ENCODE results near the gene ANGPTL8. TPM values are rescaled to one million over a fixed set of nuclear protein-coding genes. Genes with fewer than 3 reads are reported as not detected.

The ANGPTL8 gene
- total and polyA plus RNA-seq, 9 of the 15 experiments (the other 6 are each of a cell fraction or from before 2014, with no cell fraction given), result not detected

- peak; percentile 99 for TF ChIP-seq ZBTB7A (IDR thresholded peaks at IDR 0.05; ENCODE audit: borderline replicate concordance, control insufficient read depth, low read depth, low read length)
- TF ChIP-seq DPF2 (IDR thresholded peaks at IDR 0.05), result peak; percentile 78
- TF ChIP-seq, protein P1, sequence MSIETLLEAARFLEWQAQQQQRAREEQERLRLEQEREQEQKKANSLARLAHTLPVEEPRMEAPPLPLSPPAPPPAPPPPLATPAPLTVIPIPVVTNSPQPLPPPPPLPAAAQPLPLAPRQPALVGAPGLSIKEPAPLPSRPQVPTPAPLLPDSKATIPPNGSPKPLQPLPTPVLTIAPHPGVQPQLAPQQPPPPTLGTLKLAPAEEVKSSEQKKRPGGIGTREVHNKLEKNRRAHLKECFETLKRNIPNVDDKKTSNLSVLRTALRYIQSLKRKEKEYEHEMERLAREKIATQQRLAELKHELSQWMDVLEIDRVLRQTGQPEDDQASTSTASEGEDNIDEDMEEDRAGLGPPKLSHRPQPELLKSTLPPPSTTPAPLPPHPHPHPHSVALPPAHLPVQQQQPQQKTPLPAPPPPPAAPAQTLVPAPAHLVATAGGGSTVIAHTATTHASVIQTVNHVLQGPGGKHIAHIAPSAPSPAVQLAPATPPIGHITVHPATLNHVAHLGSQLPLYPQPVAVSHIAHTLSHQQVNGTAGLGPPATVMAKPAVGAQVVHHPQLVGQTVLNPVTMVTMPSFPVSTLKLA (conservative IDR thresholded peaks at IDR 0.05), result peak; percentile 46 to 59; a peak in 3 of 4 replicates
- peak; percentile 67; the same call in 1 of the 2 replicates for TF ChIP-seq STAG1 (CRISPR knock-in tag; IDR thresholded peaks at IDR 0.05; ENCODE audit: borderline replicate concordance)
- peak; percentile 77 to 89 (median 88) for TF ChIP-seq CTCF (IDR thresholded peaks at IDR 0.05 in 2 of 3, conservative IDR thresholded peaks at IDR 0.05 in 1 of 3; ENCODE audit: insufficient read depth in 2 of 3, low read depth in 1 of 3, low read length in 3 of 3)
- peak; percentile 24 for TF ChIP-seq PRDM10 (IDR thresholded peaks at IDR 0.05; ENCODE audit: partially characterized antibody)
- TF ChIP-seq, protein P2, sequence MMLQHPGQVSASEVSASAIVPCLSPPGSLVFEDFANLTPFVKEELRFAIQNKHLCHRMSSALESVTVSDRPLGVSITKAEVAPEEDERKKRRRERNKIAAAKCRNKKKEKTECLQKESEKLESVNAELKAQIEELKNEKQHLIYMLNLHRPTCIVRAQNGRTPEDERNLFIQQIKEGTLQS (IDR thresholded peaks at IDR 0.05), result peak; percentile 56
- TF ChIP-seq, protein P2 (CRISPR knock-in tag; conservative IDR thresholded peaks at IDR 0.05), result no peak
- peak; percentile 80 for TF ChIP-seq USF1 (CRISPR knock-in tag; IDR thresholded peaks at IDR 0.05)
- TF ChIP-seq NR2C2 (CRISPR knock-in tag; IDR thresholded peaks at IDR 0.05), result no peak
- peak; percentile 68 for TF ChIP-seq NR2C2 (tag; IDR thresholded peaks at IDR 0.05)
- TF ChIP-seq PCBP1 (IDR thresholded peaks at IDR 0.05; ENCODE audit: low read depth, low read length, poor library complexity, severe bottlenecking), result peak; percentile 82
- TF ChIP-seq ZNF175 (CRISPR knock-in tag; IDR thresholded peaks at IDR 0.05; ENCODE audit: low read depth), result 0 out of 2 replicates have a peak, but pooled peaks have one; percentile 63
- TF ChIP-seq JUN (IDR thresholded peaks at IDR 0.05; ENCODE audit: borderline replicate concordance, low read depth, low read length), result peak; percentile 39; the same call in 1 of the 2 replicates
- no peak for TF ChIP-seq JUN (CRISPR knock-in tag; IDR thresholded peaks at IDR 0.05; ENCODE audit: borderline replicate concordance)
Measured at GRCh38 chr19:11203194-11204075, 36.0 kb upstream of the ANGPTL8 start (continued).

All from K562 (cell line).